ENCODE measurements around the gene ARHGEF3.

Gene ARHGEF3

GRCh38 chr3:56823421-56823926 is 21.7 kb upstream of the ARHGEF3 start:
- no peak overlapping the region for H3K4me3 ChIP-seq (replicated peaks; ENCODE audit: insufficient read depth, low read length)
- H3K27ac ChIP-seq (replicated peaks) = no peak overlapping the region
- peaks cover 2% of the 10 kb centered on the region for H3K27me3 ChIP-seq (ENCODE audit: insufficient read depth, poor library complexity, severe bottlenecking)
- DNase-seq (ENCODE audit: low read depth in 1 of 2, low spot score in 1 of 2) = no peak
- no peak for TF ChIP-seq SPI1 (IDR thresholded peaks at IDR 0.05; ENCODE audit: borderline replicate concordance, low read depth)
- TF ChIP-seq GABPA (IDR thresholded peaks at IDR 0.05; ENCODE audit: low read depth) = no peak
- no peak for TF ChIP-seq CTCF (IDR thresholded peaks at IDR 0.05; ENCODE audit: insufficient read depth, low read length)
- TF ChIP-seq, protein P1, sequence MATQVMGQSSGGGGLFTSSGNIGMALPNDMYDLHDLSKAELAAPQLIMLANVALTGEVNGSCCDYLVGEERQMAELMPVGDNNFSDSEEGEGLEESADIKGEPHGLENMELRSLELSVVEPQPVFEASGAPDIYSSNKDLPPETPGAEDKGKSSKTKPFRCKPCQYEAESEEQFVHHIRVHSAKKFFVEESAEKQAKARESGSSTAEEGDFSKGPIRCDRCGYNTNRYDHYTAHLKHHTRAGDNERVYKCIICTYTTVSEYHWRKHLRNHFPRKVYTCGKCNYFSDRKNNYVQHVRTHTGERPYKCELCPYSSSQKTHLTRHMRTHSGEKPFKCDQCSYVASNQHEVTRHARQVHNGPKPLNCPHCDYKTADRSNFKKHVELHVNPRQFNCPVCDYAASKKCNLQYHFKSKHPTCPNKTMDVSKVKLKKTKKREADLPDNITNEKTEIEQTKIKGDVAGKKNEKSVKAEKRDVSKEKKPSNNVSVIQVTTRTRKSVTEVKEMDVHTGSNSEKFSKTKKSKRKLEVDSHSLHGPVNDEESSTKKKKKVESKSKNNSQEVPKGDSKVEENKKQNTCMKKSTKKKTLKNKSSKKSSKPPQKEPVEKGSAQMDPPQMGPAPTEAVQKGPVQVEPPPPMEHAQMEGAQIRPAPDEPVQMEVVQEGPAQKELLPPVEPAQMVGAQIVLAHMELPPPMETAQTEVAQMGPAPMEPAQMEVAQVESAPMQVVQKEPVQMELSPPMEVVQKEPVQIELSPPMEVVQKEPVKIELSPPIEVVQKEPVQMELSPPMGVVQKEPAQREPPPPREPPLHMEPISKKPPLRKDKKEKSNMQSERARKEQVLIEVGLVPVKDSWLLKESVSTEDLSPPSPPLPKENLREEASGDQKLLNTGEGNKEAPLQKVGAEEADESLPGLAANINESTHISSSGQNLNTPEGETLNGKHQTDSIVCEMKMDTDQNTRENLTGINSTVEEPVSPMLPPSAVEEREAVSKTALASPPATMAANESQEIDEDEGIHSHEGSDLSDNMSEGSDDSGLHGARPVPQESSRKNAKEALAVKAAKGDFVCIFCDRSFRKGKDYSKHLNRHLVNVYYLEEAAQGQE (IDR thresholded peaks at IDR 0.05; ENCODE audit: insufficient replicate concordance, low read depth) = no peak
- TF ChIP-seq POLR2AphosphoS5 (IDR thresholded peaks at IDR 0.05; ENCODE audit: low read depth) = no peak

DNA sequence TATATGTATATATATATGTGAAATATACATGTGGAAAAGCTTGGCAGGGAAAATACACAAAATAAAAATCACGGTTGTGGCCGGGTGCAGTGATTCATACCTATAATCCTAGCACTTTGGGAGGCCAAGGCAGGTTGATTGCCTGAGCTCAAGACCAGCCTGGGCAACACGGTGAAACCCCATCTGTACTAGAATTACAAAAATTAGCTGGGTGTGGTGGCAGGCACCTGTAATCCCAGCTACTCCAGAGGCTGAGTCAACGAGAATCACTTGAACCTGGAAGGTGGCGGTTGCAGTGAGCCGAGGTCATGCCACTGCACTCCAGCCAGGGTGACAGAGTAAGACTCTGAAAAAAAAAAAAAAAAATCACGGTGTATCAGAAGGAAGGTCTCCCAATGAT is 20.8 kb upstream of the ARHGEF3 start:
- TF ChIP-seq SPI1 (IDR thresholded peaks at IDR 0.05; ENCODE audit: borderline replicate concordance, low read depth) (no peak), CTCF (IDR thresholded peaks at IDR 0.05; ENCODE audit: insufficient read depth, low read length) (no peak), POLR2AphosphoS5 (IDR thresholded peaks at IDR 0.05; ENCODE audit: low read depth) (no peak), GABPA (IDR thresholded peaks at IDR 0.05; ENCODE audit: low read depth) (no peak)
- TF ChIP-seq, protein P1 (IDR thresholded peaks at IDR 0.05; ENCODE audit: insufficient replicate concordance, low read depth) = no peak
- DNase-seq (ENCODE audit: low read depth in 1 of 2, low spot score in 1 of 2) = no peak
- Histone ChIP-seq H3K27me3 (ENCODE audit: insufficient read depth, poor library complexity, severe bottlenecking) (peaks cover 2% of the 10 kb centered on the region), H3K27ac (replicated peaks) (no peak overlapping the region), H3K4me3 (replicated peaks; ENCODE audit: insufficient read depth, low read length) (no peak overlapping the region)

- DNase-seq (ENCODE audit: low read depth in 1 of 2, low spot score in 1 of 2) = no peak
- TF ChIP-seq SPI1 (IDR thresholded peaks at IDR 0.05; ENCODE audit: borderline replicate concordance, low read depth) (no peak), POLR2AphosphoS5 (IDR thresholded peaks at IDR 0.05; ENCODE audit: low read depth) (no peak), CTCF (IDR thresholded peaks at IDR 0.05; ENCODE audit: insufficient read depth, low read length) (no peak), GABPA (IDR thresholded peaks at IDR 0.05; ENCODE audit: low read depth) (no peak)
- TF ChIP-seq, protein P1 (IDR thresholded peaks at IDR 0.05; ENCODE audit: insufficient replicate concordance, low read depth) = no peak
- Histone ChIP-seq H3K4me3 (replicated peaks; ENCODE audit: insufficient read depth, low read length) (no peak overlapping the region), H3K27me3 (ENCODE audit: insufficient read depth, poor library complexity, severe bottlenecking) (peaks cover 2% of the 10 kb centered on the region), H3K27ac (replicated peaks) (no peak overlapping the region)
Observed at GRCh38 chr3:56819016-56819809, 17.5 kb upstream of the ARHGEF3 start.
